ENCODE data around the gene ZNF43. TPM values are rescaled to one million over a fixed set of nuclear protein-coding genes. Genes with fewer than 3 reads are reported as not detected.

ZNF43 gene
- total RNA-seq, 2 donors from 2014 or later: 21.6 to 21.8 TPM

- H3K27me3 ChIP-seq (replicated peaks; ENCODE audit: insufficient read depth): no peaks in the 10 kb centered on the region
- WGBS: 82% methylated on average over 6 of the region's 6 CpGs
- no peak overlapping the region for H3K4me3 ChIP-seq
- H3K36me3 ChIP-seq: peaks cover 0 to 4% of the 10 kb centered on the region in 2 donors
- DNase-seq (ENCODE audit: low spot score): no peak
- no peaks in the 10 kb centered on the region for H3K9me3 ChIP-seq
- intact Hi-C loops (cut with DNase I): no loop called here
- no peak for TF ChIP-seq POLR2AphosphoS5 (IDR thresholded peaks at IDR 0.05)
- no peak for TF ChIP-seq CTCF (IDR thresholded peaks at IDR 0.05)
- TF ChIP-seq POLR2A (IDR thresholded peaks at IDR 0.05): no peak
- no peaks in the 10 kb centered on the region for H3K4me1 ChIP-seq (replicated peaks)
- H3K27ac ChIP-seq: no peak overlapping the region
Observed at GRCh38 chr19:21848706-21849105, 12.7 kb upstream of the ZNF43 start.

GRCh38 chr19:21843081-21843480 lies 7.1 kb upstream of the ZNF43 start:
- H3K4me1 ChIP-seq (replicated peaks): no peaks in the 10 kb centered on the region
- no peaks in the 10 kb centered on the region for H3K9me3 ChIP-seq
- 99% methylated on average over 5 of the region's 5 CpGs for WGBS
- no peak overlapping the region for H3K4me3 ChIP-seq
- TF ChIP-seq POLR2A (IDR thresholded peaks at IDR 0.05) (no peak), CTCF (IDR thresholded peaks at IDR 0.05) (no peak), POLR2AphosphoS5 (IDR thresholded peaks at IDR 0.05) (no peak)
- no peak for DNase-seq (ENCODE audit: low spot score)
- intact Hi-C loops (cut with DNase I): no loop called here
- no peaks in the 10 kb centered on the region for H3K27me3 ChIP-seq (replicated peaks; ENCODE audit: insufficient read depth)
- peaks cover 0 to 4% of the 10 kb centered on the region in 2 donors for H3K36me3 ChIP-seq
- no peak overlapping the region for H3K27ac ChIP-seq

- H3K27ac ChIP-seq: no peak overlapping the region
- no peaks in the 10 kb centered on the region for H3K9me3 ChIP-seq
- H3K27me3 ChIP-seq (replicated peaks; ENCODE audit: insufficient read depth): no peaks in the 10 kb centered on the region
- peaks cover 0 to 4% of the 10 kb centered on the region in 2 donors for H3K36me3 ChIP-seq
- H3K4me1 ChIP-seq (replicated peaks): no peaks in the 10 kb centered on the region
- no peak for TF ChIP-seq CTCF (IDR thresholded peaks at IDR 0.05)
- no peak for TF ChIP-seq POLR2AphosphoS5 (IDR thresholded peaks at IDR 0.05)
- no peak for TF ChIP-seq POLR2A (IDR thresholded peaks at IDR 0.05)
- H3K4me3 ChIP-seq: no peak overlapping the region
- DNase-seq (ENCODE audit: low spot score): no peak
- 81% methylated on average over 1 of the region's 1 CpG for WGBS
- intact Hi-C loops (cut with DNase I): no loop called here
Observed at GRCh38 chr19:21841488-21842097, 5.6 kb upstream of the ZNF43 start.

- 94% methylated on average over 5 of the region's 5 CpGs for WGBS
- no peak for TF ChIP-seq POLR2AphosphoS5 (IDR thresholded peaks at IDR 0.05)
- TF ChIP-seq POLR2A (IDR thresholded peaks at IDR 0.05): no peak
- TF ChIP-seq CTCF (IDR thresholded peaks at IDR 0.05): no peak
- H3K4me3 ChIP-seq: no peak overlapping the region
- H3K27ac ChIP-seq: no peak overlapping the region
- no peaks in the 10 kb centered on the region for H3K9me3 ChIP-seq
- H3K36me3 ChIP-seq: peaks cover 0 to 4% of the 10 kb centered on the region in 2 donors
- no peaks in the 10 kb centered on the region for H3K27me3 ChIP-seq (replicated peaks; ENCODE audit: insufficient read depth)
- no peak for DNase-seq (ENCODE audit: low spot score)
- intact Hi-C loops (cut with DNase I): no loop called here
- H3K4me1 ChIP-seq (replicated peaks): no peaks in the 10 kb centered on the region
Observed at GRCh38 chr19:21841081-21841480, 5.1 kb upstream of the ZNF43 start.

GRCh38 chr19:21839976-21840375 lies 4.0 kb upstream of the ZNF43 start:
- H3K27ac ChIP-seq: no peak overlapping the region
- intact Hi-C loops (cut with DNase I): no loop called here
- H3K4me3 ChIP-seq: no peak overlapping the region
- 91% methylated on average over 1 of the region's 1 CpG for WGBS
- no peaks in the 10 kb centered on the region for H3K4me1 ChIP-seq (replicated peaks)
- no peak for DNase-seq (ENCODE audit: low spot score)
- no peaks in the 10 kb centered on the region for H3K9me3 ChIP-seq
- TF ChIP-seq POLR2A (IDR thresholded peaks at IDR 0.05) (no peak), CTCF (IDR thresholded peaks at IDR 0.05) (no peak), POLR2AphosphoS5 (IDR thresholded peaks at IDR 0.05) (no peak)
- H3K27me3 ChIP-seq (replicated peaks; ENCODE audit: insufficient read depth): no peaks in the 10 kb centered on the region
- no peaks in the 10 kb centered on the region for H3K36me3 ChIP-seq

Data from prostate gland (tissue), 2 donors.